Measurements from ENCODE around the gene KCNH2.

DNA sequence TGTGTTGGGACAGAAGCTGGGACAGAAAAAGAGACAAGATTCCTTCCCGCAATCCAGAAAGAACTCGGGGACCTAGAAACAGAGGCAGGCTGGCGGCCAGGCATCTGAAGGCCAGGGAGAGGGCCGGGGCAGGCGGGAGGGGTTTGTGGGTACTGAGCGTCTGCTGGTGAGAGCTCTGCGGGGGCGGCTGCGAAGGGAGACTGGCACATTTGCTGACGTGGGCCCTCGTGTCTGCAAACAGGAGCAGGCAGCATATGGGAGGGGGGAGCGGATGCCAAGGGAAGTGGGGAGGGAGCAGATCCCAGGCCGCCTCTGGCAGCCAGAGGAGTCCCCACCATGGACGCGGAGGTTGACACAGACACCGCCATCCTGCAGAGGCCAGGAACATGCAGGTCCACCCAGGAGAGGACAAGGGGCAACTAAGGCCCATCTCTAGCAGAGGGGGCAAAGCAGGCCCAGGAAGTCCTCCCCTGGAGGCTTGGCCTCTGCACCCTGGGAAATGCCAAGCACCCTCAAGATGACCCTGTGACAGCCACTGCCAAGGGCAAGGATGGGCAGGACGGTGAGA is 32.2 kb downstream of the KCNH2 start:
- TF ChIP-seq CTCF (IDR thresholded peaks at IDR 0.05) (no peak), POLR2A (IDR thresholded peaks at IDR 0.05) (no peak)

All from thyroid gland (tissue), 4 donors.